Inflammatory macrophage (primary cell): ENCODE results near the gene IGFL3.

ENCODE experiments used
- DNase-seq, 2 donors: peaks; one replicate each; pipeline ENCODE4 v3.0.0-alpha.2; 2020 to 2022

IGFL3 gene

DNA sequence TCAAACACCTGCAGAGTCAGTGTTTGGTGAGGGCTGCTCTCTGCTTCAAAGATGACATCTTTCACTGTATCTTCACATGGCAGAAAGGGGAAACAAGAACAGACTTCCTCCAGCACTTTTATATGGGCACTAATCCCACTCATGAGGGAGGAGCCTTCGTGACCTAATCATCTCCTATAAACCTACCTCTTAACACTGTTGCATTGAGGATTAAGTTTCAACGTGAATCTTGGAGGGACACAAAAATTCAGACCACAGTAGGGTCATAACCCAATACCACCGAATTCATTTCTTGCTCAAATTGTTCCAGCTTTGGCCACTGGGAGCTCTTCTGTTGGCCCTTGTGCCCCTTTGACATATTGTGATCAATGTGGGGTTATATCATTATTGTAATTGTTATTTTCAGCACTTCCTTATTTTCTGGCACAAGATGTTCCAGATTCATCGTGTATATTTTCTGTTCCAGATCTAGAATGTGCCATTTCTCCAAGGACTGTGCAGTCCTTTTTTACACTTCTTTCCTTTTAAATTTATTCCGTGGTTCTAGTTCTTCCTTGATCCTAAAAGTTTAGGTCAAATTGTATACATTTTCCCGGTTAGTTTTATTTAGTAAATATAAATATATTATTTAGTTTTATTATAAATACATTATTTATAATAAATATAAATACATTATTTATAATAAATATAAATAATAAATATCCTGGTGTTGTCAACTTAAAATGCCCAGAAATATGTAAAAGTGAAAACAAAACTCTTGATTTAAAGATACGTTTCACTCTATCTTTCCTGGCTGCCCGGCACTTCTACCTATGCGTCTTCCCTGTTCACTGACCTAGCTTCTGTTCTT is 48.2 kb downstream of the IGFL3 start:
- peak in 1 of 2 donors; percentile 35 for DNase-seq

DNA sequence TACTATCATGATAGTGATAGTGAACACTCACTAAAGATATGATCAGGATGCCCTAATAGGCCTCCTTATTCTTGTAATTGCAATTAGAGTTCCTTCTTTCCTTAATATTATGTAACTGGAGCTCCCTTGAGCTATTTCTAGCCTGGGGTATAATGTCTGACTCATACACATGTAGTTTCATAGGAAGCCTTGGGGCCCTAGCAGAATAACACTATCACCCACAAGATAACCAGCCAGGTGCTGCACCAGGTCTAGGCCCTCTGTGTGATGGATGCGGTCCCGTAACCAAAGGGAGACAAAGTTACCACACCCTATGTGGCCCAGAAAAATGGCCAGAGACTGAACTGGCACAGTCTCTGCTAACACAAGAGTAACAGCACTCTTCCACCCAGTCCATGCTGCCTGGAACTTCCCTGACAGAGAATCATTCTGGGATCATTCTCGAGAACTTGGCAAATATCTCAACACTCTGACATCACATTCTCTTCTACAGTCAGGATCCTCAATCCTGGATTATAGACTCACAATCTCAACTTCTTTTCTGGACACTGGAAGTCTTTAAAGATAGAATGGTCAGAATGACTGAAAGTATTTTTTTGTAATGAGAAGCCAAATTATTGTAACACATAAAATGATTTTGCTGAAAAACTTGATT is 51.1 kb downstream of the IGFL3 start:
- DNase-seq, result peak; percentile 9 to 21
